ENCODE data around the gene AP5Z1.

AP5Z1 gene

GRCh38 chr7:4824120-4824775 lies 48.8 kb downstream of the AP5Z1 start:
- no peak for DNase-seq

DNA sequence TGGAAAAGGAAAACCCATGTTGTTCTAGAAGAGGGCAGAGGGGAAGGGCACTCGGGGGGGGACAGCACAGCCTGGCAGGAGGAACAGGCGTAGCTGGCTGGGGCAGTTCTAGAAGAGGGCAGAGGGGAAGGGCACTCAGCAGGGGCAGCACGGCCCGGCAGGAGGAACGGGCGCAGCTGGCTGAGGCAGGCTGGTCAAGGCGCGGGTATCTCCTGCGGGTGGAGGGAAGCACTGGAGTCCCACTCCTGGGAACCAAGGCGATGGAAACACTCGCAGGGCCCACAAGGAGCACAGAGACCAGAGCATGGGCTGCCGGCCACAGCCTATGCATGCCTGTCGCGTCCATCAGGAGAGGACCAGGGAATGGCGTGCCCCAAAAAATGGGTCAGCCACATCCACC lies 49.7 kb downstream of the AP5Z1 start:
- DNase-seq = no peak

DNA sequence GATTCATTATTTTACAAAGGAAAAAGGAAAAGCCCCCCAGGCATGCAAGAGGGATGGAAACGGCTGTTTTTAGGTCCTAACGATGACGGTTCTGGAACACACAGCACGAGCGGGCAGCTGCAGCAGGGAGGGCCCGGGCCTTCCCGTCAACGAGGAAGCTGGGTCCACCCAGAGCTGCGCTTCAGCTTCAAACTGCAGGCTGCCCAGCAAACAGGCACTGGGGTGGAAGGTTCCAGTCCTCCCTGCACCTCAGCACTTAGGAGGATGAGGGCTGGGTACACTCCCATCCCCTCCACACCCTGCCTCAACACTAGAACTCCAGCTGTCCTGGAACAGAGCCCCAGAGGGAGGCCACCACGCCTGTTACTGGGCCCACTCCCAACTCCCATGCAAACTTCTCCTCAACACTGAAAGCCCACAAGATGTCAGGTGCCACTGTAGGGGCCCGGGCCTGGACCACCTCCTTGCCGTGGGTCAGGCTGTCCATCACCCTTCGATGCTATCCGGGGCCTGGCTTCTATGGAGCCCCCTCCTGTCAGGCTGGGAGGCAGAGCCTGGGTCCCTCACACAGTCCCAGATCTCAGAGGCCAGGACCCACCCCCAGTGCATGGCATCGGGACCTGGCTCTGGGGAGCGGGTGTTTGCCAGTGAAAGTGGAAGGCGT lies 53.4 kb downstream of the AP5Z1 start:
- no peak for DNase-seq

DNA sequence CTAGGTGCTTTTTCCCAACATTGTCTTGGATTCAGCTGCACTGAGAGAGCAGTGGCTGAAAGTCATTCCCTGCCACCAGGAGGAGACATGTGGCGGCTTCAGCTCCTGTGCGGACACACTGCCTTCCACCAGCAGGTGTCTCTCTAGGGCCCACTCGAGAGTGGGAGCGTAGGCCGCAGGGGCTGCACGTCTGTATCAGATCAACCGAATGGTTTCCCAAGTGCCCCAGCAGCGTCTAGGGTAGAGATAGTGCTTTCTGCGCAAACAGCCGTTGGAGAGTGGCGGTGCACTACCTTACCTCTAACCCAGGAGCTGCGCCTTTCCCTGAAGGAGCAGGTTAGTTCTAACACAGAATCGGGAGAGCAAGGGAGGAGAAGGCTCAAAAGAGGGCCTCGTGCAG lies 54.8 kb downstream of the AP5Z1 start:
- DNase-seq = no peak

- DNase-seq = no peak
These were observed 56.5 kb downstream of the AP5Z1 start for GRCh38 chr7:4831723-4832495.

DNA sequence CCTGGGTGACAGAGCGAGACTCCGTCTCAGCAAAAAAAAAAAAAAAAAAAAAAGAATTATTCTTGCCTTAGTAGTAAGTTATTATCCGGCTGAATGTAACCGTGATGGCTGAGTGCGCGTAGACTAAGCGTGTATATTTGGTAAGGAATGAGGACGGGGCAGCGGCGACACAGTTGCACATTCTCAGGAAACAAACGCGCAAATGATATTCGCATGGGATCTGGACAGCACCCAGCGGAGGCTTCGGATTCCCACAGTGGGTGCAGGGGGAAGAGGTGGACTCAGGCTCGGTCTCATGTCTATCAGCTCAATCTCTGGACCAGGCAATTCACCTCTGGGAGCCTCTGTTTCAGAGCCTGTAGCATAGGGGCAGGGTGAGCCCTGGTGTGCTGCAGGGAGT lies 57.3 kb downstream of the AP5Z1 start:
- DNase-seq = no peak

DNA sequence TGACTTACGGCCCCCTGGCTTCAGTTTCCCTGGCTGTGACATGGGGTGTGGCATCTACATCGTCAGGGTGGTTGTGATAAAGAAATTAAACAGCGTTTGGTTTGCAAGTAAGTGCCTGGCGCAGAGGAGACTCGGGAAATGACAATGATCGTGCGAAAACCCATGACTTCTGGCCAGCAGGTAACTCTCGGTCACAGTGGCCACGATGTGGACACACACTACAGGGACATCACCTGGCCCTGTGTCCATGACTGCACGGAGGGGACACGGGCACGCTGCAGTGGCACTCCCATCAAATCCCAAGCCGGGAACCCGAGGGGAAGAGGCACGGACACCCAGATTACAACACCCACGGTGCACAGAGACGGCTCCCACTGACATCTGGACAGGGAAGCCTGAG lies 57.8 kb downstream of the AP5Z1 start:
- DNase-seq = no peak

GRCh38 chr7:4833691-4834600 lies 58.5 kb downstream of the AP5Z1 start:
- DNase-seq = no peak

GRCh38 chr7:4834601-4835397 lies 59.4 kb downstream of the AP5Z1 start:
- no peak for DNase-seq

DNA sequence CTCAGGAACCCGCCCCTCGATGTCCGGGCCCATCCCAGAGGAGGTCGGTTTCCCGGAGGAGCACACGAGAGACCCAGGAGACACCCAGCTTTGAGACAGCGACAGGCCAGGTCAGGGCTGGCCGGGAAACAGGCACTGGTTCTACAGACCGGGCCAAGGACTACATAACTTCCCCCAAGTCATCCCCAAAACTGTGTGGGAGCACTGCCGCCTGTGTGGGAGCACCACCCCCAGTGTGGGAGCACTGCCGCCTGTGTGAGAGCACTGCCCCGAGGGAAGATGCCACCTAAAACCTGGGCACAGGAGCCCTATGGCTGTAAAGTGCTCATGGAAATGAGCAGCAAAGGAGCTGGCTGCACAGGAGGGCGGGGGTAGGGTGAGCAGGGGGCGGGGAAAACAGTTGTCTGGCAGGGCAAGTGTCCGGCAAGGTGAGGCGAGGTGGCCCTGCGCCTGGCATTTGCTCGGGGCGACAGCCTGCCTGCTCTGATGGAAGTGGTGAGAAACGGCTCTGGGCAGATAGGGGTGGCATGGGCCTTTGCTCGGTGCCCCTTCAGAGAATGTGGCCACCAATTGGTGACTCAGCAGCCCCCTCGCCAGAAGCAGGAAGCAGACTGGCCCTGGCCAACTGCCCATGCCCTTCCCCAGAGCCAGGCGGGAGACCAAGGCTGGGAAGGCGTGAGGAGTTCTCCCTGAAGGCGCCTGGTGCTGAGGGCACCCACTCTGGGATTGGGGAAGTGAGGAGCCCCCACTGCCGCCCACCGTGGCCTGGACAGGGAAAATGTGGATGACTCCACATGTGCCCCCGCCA lies 60.2 kb downstream of the AP5Z1 start:
- DNase-seq = no peak

- no peak for DNase-seq
These were observed 60.8 kb downstream of the AP5Z1 start for GRCh38 chr7:4836206-4836661.

DNA sequence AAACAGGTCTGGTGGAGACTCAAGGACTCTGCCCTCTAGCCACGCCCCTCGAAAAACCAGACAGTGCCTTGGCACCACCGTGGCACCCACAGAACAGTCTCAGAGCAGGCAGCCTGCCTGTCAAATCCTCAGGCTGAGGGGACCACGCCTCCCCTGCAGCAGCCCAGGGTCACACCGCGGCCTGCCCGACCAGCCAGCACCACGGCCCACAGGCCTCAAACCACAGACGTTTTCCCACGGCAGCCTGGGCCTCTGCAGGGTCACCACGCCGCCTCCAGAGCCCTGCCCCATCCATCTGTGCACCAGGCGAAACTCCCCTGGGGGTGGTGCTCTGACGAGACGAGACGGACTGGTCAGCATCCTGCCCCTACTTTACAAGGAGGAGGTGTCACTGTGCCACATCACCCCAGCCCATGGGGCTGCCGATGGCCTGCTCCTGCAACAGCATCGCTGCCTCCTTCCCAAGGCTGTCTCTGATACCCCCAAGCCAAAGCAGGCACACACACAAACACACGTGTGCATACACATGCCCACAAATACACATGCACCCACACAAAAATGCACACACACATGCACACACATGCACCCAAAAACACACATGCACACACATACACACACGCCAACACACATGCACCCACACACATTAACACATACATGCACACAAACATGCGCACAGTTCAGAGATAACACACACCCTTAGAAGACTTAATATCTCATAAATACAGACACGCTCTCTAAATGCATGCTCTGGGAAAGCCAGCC lies 61.8 kb downstream of the AP5Z1 start:
- DNase-seq = no peak

- no peak for DNase-seq
These were observed 62.6 kb downstream of the AP5Z1 start for GRCh38 chr7:4837803-4838625.

DNA sequence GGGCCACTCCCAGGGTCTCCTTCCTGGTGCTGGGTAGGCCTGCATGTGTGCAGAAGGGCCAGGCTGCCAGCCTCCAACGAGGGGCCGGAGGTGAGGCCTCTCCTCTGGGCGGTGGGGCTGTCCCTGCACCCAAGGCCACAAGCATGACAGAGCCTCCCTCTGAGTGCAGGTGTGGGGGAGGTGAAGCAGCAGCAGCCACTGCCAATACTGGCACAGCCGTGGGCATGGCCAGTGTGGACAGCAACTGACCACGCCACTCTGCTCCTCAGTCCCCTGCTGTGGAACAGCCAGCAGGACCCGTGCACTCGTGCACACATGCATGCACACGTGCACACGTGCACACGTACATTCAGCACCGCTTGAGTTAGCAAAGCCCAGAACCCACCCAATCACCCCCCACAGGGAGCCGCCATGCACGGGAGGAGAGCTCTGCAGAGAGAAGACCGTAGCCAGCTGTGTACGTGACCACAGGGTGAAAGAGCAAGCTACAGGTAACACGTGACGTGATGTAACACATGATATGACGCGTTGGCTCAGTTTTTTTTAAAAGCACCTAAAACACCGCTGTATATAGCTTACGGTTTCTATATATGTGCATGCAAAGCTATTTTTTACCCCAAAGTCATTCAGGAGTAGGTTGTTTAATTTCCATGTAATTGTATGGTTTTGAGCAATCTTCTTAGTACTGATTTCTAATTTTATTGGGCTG lies 63.4 kb downstream of the AP5Z1 start:
- DNase-seq = no peak

DNA sequence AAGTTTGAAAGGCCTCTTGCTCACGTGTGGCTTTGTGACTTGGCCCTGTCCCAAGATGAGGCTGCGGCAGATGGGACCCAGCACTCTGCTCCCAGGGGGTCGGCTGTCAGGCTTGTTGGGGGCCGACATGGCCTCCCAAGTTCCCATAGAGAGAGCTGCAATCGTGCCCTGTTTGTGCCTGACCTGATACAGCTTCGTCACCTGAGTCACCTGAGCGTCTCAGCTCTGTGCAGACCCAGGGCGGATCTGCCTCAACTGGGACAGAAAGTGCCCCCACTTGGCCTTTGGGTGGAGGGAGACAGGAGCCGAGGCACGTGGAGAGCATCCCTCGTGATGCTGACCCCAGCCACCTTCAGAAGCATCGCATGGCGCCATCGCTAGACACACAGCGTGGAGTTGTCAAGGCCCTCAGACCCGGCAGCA lies 64.7 kb downstream of the AP5Z1 start:
- no peak for DNase-seq
